GM19463 (cell line): ENCODE results near the gene DNAAF3.
"Not testable (repeated sequence)": the region's sequence is repeated elsewhere in the genome, so short reads cannot be mapped to it uniquely, and the experiment has no call there.

Experiments
- ATAC-seq: cut with Tn5 transposase; IDR thresholded peaks from one replicate; pipeline ENCODE4 v1.9.1; 2021; ENCODE audit warnings: mild to moderate bottlenecking, moderate library complexity; ENCODE audit not compliant: unreplicated experiment

DNAAF3 gene

DNA sequence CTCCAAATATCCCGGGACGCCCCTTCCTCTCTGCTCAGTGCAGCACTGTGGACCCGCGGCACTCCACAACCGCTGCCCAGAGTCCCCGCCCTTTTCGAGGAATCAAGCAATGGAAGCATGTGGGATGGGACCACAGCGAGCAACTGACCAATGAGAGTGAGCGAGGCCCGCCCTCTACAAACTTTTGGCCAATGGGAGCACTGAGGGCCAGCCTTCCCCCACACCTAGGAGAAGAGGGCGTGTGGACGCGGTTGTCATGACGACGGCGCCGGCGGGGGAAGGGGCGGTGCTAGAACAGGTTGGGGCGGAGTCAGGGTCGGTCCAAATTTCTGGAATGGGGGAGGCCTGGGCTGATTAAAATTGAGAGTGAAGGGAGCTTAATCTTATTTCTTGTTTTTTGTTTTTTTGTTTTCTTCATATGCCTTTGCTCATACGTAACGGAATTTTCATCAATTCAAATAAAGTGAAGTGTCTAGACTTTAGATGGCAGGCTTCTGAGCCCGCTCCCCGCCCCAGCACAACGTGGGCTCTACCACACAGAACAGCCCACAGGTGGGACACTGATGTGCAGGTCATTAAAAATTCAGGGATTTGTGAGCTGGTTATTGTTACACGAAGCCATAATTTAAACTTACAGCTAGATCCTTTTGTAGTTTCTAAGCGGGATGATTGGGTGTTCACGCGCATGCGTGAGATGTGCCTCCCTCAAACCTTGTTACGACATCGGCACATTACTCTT lies at the start of gene DNAAF3:
DNAAF3 (minus strand) TSS at position 84 of the 739 bp plus-strand sequence. CDS start 200 bp downstream, outside the sequence.
- ATAC-seq, result peak; percentile 87

GRCh38 chr19:55213547-55213946 lies 47.1 kb upstream of the DNAAF3 start:
- ATAC-seq, result no peak

DNA sequence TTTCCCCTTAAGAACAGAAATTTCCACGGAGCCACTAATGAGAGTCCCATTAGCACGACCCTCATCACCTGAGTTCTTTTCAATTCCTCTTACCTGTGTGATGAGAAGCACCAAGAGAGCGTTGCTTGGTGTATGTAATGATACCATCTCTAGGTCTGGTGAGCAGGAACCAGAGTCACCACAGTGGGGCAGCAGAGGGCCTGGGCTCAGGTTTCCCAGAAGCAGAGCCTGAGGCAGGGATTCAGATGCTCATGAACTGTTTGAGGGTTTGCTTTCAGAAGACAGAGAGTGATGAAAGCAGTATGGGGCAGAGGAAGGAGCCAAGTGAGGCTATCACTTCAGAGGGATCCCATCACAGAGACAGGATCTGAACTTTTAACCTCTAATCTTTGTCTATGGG lies 46.0 kb upstream of the DNAAF3 start:
- no peak for ATAC-seq

DNA sequence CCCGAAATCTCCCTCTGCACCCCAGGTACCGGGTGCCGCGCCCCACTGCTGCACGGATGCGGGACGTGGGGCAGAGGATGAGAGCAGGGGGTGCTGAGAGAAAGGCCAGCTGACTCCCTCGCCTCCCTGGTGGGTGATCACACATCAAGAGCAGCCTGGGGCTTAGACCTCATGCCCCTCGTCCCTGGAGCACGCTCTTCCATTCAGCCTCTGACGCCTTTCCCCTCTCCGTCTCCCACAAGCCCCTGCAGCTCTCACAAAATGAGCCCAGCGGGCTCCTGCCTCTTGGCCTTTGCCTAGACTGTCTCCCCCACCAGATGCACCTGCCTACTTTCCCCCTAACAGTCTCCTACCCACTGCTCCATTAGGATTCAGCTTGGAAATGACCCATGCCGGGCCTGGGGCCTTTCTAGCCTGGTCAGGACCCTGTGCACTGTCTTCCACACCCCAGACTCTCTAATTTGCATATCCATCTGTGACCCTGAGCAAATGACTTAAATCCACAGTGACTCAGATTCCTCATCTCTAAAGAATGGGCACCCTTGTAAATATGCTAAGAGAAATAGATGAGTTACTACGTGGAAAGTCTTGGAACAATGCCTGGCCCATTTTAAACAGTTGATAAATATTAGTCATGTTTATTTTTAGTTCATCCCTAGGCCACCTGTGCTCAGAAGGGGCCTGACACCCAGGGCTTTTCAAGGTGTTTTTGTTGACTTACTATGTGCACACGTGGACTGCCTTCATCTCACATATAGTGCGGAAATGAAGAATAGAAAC lies 43.5 kb upstream of the DNAAF3 start:
- no peak for ATAC-seq

DNA sequence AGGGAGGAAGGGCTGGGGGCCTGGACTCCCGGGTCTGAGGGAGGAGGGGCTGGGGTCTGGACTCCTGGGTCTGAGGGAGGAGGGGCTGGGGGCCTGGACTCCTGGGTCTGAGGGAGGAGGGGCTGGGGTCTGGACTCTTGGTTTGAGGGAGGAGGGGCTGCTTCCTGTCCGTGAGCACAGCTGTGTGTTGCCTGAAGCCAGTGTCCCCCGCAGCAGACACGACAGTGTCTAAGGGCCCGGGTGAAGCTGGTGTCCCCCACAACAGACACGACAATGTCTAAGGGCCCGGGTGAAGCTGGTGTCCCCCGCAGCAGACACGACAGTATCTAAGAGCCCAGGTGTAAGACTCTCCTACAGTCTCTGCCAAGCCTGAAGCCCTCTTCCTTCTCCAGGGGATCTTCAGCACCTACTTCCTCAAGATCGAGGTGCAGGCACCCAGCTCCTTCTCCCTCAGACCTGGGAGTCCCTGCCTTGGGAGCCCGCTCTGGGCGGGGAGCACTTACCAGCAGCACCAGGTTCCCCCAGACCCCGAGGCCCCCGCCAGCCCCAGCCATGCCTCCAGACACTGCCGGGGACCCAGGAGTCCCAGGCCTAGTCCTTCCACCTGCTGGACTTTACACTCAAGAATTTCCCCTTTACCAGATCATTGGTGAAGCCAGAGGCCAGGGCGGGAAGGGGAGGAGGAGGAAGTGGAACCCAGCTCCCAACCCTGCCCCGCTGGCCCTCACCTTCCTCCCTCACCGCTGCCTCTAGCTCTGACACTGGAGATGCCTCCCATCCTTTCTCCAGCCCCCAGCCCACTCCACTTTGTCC lies 42.7 kb upstream of the DNAAF3 start, which contains the start of gene PTPRH:
PTPRH (minus strand) TSS at position 622 of the 813 bp plus-strand sequence; CDS start at position 554, 68 bp downstream.
- ATAC-seq, result no peak

- ATAC-seq, result no peak
Observed at GRCh38 chr19:55206664-55207500, 40.5 kb upstream of the DNAAF3 start.

DNA sequence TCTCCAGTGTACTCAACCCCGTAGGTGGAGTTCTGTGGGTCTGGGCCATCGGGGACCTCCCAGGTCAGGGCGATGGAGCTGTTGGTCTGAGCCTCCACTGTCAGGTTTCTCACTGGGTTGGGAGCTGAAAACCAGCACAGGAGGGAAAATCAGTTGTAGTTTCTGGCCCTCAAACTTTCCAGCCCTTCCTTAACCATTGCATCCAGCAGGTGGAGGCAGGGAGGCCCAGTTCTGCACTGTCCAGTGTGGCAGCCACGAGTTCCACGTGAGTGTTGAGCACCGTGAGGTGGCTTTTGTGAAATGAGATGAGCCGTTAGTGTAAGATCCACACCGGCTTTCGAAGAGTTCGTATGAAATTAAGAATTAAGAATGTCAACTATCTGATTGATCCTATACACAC lies 35.8 kb upstream of the DNAAF3 start:
- not testable (repeated sequence) for ATAC-seq

GRCh38 chr19:55199620-55200204 lies 33.3 kb upstream of the DNAAF3 start:
- ATAC-seq, result no peak

DNA sequence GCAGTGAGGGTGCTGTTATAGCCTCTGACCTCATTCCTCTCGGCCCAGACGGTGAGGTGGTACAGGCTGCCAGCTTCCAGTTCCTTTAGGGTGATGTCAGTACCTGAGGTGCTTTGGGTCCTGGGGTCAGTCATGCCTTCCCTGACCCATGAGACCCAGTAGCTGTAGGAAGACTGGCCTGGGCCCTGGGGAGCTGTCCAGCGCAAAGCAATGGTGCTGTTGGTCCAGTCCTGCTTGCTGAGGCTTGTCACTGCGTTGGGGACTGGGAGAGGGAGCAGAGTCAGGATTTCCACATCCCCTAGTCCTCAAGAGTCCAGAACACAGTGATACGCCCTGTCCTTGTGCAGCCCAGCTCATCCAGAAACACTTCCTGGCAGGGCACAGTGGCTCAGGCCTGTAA lies 32.2 kb upstream of the DNAAF3 start:
- ATAC-seq, result no peak

GRCh38 chr19:55197528-55197927 lies 31.1 kb upstream of the DNAAF3 start:
- no peak for ATAC-seq

DNA sequence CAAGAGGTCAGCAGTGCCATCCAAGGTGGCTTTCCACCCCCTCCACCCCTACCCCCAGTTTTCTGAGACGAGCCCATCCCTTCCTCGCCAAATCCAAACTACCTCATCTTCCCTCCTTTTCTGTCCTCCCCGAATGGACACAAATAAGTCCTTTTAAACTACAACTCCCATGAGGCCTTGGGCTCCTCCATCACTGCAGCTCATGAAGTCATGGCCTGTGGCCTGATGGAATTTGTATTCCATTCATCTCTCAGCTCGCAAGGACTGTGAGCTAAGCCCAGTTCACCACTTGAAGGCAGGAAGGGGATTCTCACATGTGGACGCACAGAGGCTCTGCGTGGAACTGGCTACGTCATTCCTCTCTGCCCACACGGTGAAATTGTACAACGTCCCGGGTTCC lies 30.4 kb upstream of the DNAAF3 start:
- no peak for ATAC-seq

DNA sequence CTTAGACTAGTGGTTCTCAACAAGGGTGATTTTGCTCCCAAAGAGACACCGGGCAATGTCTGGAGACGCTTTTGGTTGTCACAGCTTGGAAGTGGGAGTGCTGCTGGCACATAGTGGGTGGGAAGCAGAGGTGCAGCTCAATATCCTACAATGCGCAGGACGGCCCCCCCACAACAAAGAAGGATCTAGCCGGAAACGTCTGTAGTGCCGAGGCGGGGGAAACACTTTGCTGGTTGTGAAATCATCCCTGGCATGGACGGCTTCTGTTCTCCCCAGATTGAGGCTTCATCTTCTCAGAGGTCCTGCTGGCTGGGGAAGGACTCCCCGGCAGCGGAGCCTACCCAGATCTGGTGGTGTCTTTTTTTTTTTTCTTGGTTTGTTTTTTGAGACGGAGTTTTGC lies 27.1 kb upstream of the DNAAF3 start:
- no peak for ATAC-seq

DNA sequence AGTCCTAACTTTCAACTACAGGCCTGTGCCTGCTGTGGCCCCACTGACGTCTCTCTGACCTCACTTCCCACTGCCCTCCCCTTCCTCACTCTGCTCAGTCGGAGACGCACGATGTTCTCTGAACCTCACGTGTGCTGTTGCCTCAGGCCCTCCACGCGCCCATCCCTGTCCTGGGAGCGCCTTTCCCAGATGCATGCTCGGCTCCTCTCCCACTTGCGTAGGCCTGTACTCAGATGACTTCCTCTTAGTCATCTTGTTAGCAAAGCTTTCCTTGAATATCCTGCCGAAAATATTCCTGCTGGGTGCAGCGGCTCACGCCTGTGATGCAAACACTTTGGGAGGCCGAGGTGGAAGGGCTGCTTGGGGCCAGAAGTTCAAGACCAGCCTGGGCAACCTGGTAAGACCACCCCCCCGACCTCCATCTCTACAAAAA lies 23.0 kb upstream of the DNAAF3 start:
- ATAC-seq, result no peak

- no peak for ATAC-seq
Observed at GRCh38 chr19:55188625-55189024, 22.2 kb upstream of the DNAAF3 start.

DNA sequence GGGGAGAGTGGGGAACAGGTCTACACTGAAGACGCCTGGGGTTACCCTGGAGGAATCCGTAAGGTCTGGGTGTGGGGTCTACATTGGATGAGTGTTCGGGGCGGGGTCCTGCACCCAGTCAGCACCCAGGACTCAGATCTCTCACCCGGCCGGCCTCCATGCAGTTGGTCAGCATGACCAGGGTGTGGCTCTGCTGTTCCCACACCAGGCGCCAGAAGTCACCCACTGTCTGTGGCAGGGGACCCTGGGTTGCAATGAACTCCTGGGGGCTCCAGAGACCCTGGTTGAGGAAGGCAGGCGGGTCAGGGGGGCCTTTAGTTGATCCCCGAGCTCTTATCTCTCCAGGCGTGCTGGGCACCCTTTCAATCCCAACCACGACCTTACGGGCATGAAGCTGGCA lies 19.7 kb upstream of the DNAAF3 start:
- no peak for ATAC-seq

DNA sequence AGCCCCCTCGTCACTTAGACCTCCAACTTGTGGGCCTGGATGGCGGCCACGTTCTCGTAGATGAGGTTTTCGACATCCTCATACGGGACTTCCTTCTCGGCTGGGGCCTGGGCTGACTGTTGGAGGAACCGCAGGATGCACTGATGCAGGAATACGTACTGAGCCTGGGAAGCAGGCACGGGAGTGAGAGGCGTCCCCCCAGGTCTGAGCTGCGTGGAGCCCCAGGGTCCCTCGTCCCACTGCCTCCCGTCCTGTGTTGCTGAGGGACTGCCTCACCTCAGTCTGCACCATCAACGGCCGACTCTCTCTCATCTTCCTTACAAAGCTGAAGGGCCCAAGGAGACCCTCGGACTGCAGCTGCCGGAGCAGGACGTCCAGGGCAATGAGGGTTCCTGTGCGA lies 15.3 kb upstream of the DNAAF3 start:
- no peak for ATAC-seq

DNA sequence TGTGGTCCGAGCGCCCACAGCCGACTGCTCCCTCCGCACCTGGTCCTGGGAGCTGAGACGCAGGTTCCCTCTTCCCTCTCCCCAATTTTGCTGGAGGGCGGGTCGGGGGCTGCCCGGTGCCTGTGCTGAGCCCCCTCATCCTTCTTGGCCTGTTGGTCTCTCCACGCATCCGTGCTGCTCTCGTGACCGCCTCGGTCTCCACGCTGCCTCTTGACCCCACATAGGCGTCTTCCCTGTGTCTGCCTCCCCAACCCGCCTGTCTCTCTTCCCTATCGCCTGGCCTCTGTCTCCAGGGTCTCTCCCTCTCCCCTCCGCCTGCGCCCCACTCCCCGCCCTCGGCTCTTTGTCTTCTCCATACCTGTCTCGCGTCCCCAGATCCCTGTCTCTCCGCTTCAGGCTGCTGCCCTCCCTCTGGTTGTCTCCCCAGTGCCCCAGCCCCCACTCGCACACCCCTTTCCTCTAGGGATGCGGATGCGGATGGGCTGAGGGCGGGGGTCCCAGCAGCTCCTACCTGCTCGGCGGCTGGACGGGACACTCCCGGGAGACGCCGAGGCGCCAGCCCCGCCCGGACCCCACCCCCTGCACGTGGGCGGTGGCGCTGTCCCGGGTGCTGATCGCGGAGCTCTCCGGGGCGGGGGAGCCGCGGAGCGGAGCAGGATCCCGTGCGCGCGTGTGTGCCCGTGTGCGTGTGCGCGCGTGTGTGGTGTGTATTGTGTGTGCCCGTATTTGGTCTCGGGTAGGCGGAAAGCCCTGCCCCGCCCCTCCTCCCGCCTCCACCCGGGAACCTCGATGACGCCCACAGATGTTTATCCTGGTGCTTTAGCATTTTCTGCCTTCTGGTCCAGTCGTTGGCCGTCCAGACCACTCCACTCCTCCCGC lies 13.4 kb upstream of the DNAAF3 start, which contains the start of gene SYT5:
SYT5 (minus strand) TSS at position 684 of the 879 bp plus-strand sequence. CDS start 1,248 bp downstream, outside the sequence.
- no peak for ATAC-seq

- peak; percentile 83 for ATAC-seq
Observed at GRCh38 chr19:55178781-55179599, 12.6 kb upstream of the DNAAF3 start.
